HG03442 (cell line): ENCODE measurements around the gene MBNL2.

ENCODE experiments used
- ATAC-seq: cut with Tn5 transposase; IDR thresholded peaks from one replicate; pipeline ENCODE4 v1.9.1; 2021; ENCODE audit warnings: mild to moderate bottlenecking, moderate library complexity; ENCODE audit not compliant: unreplicated experiment

Gene MBNL2

GRCh38 chr13:97401421-97401820, 179.3 kb downstream of the MBNL2 start:
- no peak for ATAC-seq

- no peak for ATAC-seq
Observed at GRCh38 chr13:97403893-97404750, 182.0 kb downstream of the MBNL2 start.

DNA sequence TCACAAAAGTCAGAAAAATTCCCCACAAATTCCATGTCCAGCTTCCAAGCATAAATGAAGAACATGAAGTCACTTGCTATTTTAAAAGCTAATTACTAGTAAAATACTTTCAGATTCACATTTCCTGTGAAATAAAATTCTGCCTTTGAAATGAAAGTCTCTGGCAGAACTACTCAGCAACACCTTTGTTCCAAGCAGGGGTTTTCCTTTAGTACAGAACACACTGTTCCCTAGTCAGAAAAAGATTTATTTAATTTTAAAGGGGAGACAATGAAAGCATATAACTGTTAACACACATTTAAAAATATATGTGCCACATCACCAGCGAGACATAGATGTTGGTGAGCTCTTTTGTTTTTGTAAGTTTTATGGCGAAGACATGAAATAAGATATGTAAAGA, 185.4 kb downstream of the MBNL2 start:
- no peak for ATAC-seq

GRCh38 chr13:97408938-97409337, 186.8 kb downstream of the MBNL2 start:
- ATAC-seq, result no peak

GRCh38 chr13:97411984-97412383, 189.9 kb downstream of the MBNL2 start:
- ATAC-seq, result no peak

DNA sequence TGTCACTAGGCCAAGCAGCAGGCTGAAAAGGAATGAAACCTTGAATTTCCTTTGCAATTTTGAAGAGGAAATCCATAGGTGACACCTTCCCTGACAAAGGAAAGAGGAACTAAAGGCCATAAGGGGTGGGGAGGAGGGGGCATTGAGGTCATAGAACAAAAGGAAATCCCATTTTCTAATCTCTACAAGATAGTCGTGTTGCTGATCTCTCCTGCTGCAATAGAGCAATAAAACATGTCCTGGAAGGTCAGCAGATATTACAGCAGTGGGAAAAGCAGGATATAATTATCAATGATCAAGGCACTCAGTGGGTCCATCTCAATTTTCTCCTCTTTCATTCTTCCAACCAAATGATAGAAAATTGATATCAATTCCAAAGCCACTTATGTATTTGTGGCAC, 191.6 kb downstream of the MBNL2 start:
- no peak for ATAC-seq

- no peak for ATAC-seq
Observed at GRCh38 chr13:97414392-97414791, 192.3 kb downstream of the MBNL2 start.

GRCh38 chr13:97417698-97418097, 195.6 kb downstream of the MBNL2 start:
- ATAC-seq, result no peak

- ATAC-seq, result no peak
Observed at GRCh38 chr13:97422118-97423054, 200.3 kb downstream of the MBNL2 start.

DNA sequence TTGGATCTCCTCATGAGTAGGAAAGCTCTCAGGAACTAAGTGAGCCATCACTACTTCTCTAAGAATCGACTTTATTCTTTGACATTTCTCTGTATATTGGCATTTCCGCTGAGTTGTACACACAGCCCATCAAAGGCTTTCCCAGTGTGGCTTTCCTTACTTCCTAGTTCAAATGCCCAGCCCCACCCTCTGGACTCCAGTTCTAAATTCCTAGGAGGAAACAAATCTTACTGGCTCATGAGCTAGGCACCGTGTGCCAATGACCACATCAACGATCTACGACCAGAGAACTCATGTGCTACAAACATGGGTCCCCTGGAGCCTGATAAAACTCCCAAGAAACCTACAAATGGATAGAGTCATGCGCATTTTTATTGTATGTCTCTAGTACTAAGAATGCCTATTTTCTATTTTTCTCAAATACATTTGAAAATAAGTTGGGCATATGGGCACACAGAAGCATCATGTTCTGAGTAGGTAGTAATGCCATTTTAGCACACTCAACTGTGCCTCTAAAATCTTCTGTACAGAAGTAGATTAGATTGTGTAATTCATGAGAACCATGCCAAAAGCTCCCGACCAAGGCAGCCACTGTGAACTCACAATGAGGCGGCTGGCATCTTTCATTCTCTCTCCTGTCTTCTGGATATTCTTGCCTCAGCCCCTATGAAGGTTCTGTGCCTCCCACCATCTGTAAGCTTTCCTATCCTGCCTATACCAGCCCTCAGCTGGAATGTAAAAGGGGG, 201.3 kb downstream of the MBNL2 start:
- ATAC-seq, result no peak

DNA sequence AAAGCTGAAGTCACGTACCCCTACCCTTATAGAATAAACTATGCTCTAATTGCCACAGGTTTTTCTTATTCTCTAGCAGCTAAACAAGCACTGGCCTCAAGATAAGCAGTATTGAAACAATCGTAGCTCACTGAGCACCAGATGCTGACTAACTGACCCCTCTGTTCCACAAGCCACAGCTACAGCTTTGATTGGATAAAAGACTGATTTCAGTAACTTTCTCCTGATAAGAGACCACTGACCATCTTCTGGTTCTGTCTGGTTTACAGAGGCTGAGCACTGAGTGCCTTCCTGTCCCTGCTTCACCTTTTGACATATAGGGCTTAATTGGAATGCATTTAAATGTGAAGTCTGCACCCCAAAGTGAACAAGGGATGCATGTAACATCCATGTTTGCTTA, 203.5 kb downstream of the MBNL2 start:
- ATAC-seq, result no peak

GRCh38 chr13:97426695-97427094, 204.6 kb downstream of the MBNL2 start:
- ATAC-seq, result no peak

- no peak for ATAC-seq
Observed at GRCh38 chr13:97429681-97430081, 207.5 kb downstream of the MBNL2 start.

GRCh38 chr13:97430296-97430695, 208.2 kb downstream of the MBNL2 start:
- no peak for ATAC-seq

DNA sequence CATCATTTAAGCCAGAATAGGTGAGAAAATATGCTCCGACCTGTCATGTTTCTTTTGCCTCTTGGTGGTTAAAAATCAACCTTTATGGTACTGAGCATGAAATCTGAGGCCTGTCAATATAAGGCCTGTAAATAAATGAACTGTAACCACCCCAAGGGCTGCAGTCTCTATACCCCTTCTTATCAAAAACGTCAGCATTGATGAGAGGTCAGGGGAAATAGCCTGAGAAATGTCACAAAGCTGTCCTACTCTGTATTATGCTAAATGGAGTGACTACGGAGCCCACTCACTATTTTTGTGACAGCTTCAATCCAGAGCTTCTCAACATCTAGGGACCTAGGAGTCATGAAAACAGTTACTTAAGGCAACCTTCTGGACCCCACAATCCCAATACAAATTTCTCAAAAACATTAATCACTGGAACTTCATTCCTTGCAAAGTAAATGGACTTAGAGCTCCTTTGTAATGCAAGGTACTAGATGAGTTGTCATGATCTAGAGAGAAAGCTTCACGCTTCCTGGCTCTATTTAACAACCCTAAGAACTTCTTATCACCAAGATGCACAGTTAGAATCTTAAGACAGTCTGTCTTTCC, 209.1 kb downstream of the MBNL2 start:
- no peak for ATAC-seq

- ATAC-seq, result no peak
Observed at GRCh38 chr13:97432232-97432916, 210.2 kb downstream of the MBNL2 start.

GRCh38 chr13:97432917-97433726, 211.0 kb downstream of the MBNL2 start:
- peak; percentile 75 for ATAC-seq

- ATAC-seq, result peak; percentile 39
Observed at GRCh38 chr13:97433727-97434396, 211.7 kb downstream of the MBNL2 start, which contains the start of gene RAP2A. RAP2A (plus strand) TSS chr13:97434169; CDS start chr13:97434471, 302 bp downstream.
